ENCODE measurements around the gene ZNF407. TPM values are rescaled to one million over a fixed set of nuclear protein-coding genes. Genes with fewer than 3 reads are reported as not detected.

Gene ZNF407
- total and polyA plus RNA-seq, 8 donors = 2.1 to 49.0 (median 14.6) TPM

GRCh38 chr18:74898965-74899364, 301.3 kb downstream of the ZNF407 start:
- intact Hi-C loops (cut with DNase I; ENCODE audit: low total_unique reads) = no loop called here
- 75 to 89% (median 83%) methylated on average over 3 of the region's 3 CpGs for WGBS, 5 donors
- H3K36me3 ChIP-seq = no peaks in the 10 kb centered on the region
- H3K9me3 ChIP-seq = no peaks in the 10 kb centered on the region
- H3K27ac ChIP-seq = no peak overlapping the region
- no peaks in the 10 kb centered on the region for H3K27me3 ChIP-seq
- no peak for TF ChIP-seq POLR2AphosphoS5 (IDR thresholded peaks at IDR 0.05)
- no peak for TF ChIP-seq EP300 (IDR thresholded peaks at IDR 0.05)
- no peak for TF ChIP-seq CTCF (IDR thresholded peaks at IDR 0.05)
- no peak for TF ChIP-seq POLR2A (IDR thresholded peaks at IDR 0.05)
- no peak overlapping the region for H3K4me3 ChIP-seq
- peaks cover 0 to 21% (median 3%) of the 10 kb centered on the region in 4 donors for H3K4me1 ChIP-seq
- DNase-seq = no peak

- Histone ChIP-seq H3K4me1 (peaks cover 0 to 21% (median 3%) of the 10 kb centered on the region in 4 donors), H3K27me3 (no peaks in the 10 kb centered on the region), H3K27ac (no peak overlapping the region), H3K4me3 (no peak overlapping the region), H3K36me3 (no peaks in the 10 kb centered on the region), H3K9me3 (no peaks in the 10 kb centered on the region)
- intact Hi-C loops (cut with DNase I; ENCODE audit: low total_unique reads) = no loop called here
- DNase-seq = peak in 1 of 2 donors; percentile 40
- 91 to 93% (median 92%) methylated on average over 5 of the region's 5 CpGs for WGBS, 5 donors
- TF ChIP-seq CTCF (IDR thresholded peaks at IDR 0.05) = no peak
- TF ChIP-seq POLR2A (IDR thresholded peaks at IDR 0.05) = no peak
- TF ChIP-seq POLR2AphosphoS5 (IDR thresholded peaks at IDR 0.05) = no peak
- TF ChIP-seq EP300 (IDR thresholded peaks at IDR 0.05) = no peak
Observed at GRCh38 chr18:74899554-74899953, 301.9 kb downstream of the ZNF407 start.

- H3K4me3 ChIP-seq = no peak overlapping the region
- no peak for DNase-seq
- H3K36me3 ChIP-seq = no peaks in the 10 kb centered on the region
- WGBS, 5 donors = 85 to 93% (median 91%) methylated on average over 4 of the region's 4 CpGs
- TF ChIP-seq CTCF (IDR thresholded peaks at IDR 0.05) = no peak
- no peak for TF ChIP-seq POLR2AphosphoS5 (IDR thresholded peaks at IDR 0.05)
- H3K27me3 ChIP-seq = no peaks in the 10 kb centered on the region
- peaks cover 0 to 13% (median 0%) of the 10 kb centered on the region in 4 donors for H3K4me1 ChIP-seq
- no peaks in the 10 kb centered on the region for H3K9me3 ChIP-seq
- H3K27ac ChIP-seq = no peak overlapping the region
- intact Hi-C loops (cut with DNase I; ENCODE audit: low total_unique reads) = no loop called here
Observed at GRCh38 chr18:74901362-74902146, 303.9 kb downstream of the ZNF407 start.

GRCh38 chr18:74902147-74902455, 304.4 kb downstream of the ZNF407 start:
- no peak overlapping the region for H3K4me3 ChIP-seq
- no peaks in the 10 kb centered on the region for H3K27me3 ChIP-seq
- H3K4me1 ChIP-seq = peaks cover 0 to 9% (median 0%) of the 10 kb centered on the region in 4 donors
- DNase-seq = no peak
- no peaks in the 10 kb centered on the region for H3K9me3 ChIP-seq
- TF ChIP-seq POLR2AphosphoS5 (IDR thresholded peaks at IDR 0.05) = no peak
- TF ChIP-seq EP300 (IDR thresholded peaks at IDR 0.05) = no peak
- TF ChIP-seq CTCF (IDR thresholded peaks at IDR 0.05) = no peak
- no peak for TF ChIP-seq POLR2A (IDR thresholded peaks at IDR 0.05)
- H3K36me3 ChIP-seq = no peaks in the 10 kb centered on the region
- intact Hi-C loops (cut with DNase I; ENCODE audit: low total_unique reads) = no loop called here
- WGBS, 5 donors = 87 to 95% (median 88%) methylated on average over 13 of the region's 13 CpGs
- no peak overlapping the region for H3K27ac ChIP-seq

All from stomach (tissue), 9 donors.